Effector CD8-positive, alpha-beta T cell (primary cell): ENCODE data around the gene CKMT2.

Source experiments
- DNase-seq: peaks from one replicate; lab custom pipeline; 2025; lab: John Stamatoyannopoulos, UW

The CKMT2 gene

DNA sequence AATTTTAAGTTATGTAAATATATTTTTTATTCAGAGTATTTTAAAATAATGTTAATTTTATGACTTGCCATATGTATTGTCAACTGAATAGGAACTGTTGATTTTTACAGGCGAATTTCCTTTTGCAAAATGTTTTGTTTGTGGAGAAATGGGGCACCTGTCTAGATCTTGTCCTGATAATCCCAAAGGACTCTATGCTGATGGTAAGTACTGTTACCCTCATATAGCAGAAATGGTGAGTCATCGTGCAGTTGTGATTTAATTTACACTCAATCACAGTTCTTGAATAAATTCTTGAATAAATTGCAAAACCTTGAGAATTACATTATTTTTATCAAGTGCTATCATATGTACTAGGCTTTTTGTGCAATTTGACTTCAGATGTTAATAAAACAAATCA lies 75.7 kb downstream of the CKMT2 start:
- DNase-seq: no peak

DNA sequence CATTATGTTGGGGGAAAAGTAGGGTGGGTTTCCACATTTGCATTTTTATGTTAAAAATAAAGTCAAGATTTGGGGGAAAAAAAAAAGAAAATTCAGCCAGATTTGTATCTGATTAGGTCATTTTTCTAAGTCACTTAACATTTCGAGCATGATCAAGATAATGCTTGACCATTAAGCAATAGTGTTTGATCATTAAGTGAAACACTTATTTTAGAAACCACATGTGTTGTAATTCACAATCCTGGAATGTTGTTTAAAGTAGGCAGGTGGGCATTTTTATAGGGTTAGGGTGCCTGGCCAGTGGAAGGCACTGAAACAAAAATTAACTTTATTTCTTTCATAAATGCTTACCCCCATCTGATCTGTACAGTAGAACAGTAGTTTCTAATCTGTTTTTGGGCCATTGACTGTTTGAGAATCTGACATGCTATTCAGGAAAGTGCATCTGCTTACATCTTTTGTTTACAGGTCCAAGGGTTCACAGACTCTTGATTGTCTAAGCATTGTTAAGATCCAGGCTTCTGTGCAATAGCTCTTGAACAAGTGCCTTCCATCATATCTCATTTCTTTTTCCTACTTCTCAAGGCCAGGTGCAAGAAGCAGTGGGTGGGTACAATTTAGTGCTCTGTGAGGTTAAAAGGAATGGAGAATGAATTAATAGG lies 77.4 kb downstream of the CKMT2 start:
- no peak for DNase-seq

DNA sequence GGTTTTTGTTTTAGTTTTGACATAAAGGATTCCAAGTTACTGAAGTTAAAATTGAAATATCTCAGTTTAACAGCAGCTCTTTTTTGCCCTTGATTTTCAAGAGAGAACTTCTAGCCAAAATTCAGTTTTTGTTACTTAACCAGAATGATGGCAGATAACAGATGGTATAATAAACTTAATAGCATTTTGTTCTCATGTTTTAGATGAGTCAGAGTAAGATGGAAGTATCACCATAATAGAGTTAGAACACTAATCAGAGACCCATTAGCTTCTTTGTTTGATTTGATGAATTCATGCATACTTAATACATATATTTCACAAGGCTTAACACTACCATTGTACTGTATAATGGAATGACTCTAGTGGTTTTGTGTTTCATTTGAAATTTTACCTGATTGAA lies 80.2 kb downstream of the CKMT2 start:
- no peak for DNase-seq

DNA sequence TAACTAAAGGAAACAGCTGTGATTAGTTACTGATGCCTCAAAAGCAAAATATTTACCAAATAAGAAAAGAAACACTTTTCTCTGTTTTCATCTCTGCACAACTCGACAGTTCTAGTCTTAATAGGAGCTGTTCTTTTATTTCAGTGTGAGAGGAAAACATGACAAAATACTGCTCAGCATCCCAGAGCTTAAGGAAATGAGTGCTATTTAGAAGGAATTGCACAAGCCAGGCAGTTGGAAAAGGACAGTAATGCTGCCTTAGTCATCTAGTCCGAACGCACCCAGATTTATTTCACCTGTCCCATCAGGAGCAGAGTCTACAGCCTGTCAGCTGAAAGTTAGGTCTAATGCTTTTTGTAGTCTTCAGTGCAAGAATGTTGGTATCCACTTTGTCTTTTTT lies 80.6 kb downstream of the CKMT2 start:
- no peak for DNase-seq

DNA sequence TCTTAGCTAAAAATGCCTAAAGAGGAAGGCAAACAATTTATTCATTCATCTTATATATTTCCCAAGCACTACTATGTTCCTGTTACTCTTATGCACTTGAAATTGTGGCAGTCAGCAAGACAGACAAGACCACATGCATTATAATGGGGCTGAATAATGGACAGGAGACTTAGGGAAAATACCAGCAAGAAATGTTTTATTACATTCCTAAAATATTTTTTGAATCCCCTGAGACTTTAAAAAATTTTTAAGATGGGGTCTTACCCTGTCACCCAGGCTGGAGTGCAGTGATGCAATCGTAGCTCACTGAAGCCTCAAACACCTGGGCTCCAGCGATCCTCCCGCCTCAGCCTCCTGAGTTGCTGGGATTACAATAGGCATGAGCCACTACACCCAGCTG lies 81.5 kb downstream of the CKMT2 start:
- DNase-seq: no peak

DNA sequence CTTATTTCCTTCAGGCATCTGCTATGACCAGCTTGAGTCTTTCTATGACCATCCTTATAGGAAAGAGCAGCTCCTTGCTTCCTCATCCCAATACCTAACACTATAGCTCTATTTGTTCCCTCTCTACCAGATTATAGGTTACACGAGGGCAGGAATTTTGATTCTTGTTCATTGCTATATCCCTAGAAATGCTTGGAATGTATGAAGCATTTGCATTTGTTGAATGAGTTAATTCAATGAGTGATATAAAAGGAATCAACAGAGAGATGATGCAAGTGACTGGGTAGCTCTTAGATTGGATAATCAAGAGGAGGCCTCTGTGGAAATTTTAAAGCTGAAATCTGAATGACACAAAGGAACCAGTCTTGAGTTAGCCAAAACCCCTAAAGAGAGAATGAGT lies 82.2 kb downstream of the CKMT2 start:
- DNase-seq: no peak

DNA sequence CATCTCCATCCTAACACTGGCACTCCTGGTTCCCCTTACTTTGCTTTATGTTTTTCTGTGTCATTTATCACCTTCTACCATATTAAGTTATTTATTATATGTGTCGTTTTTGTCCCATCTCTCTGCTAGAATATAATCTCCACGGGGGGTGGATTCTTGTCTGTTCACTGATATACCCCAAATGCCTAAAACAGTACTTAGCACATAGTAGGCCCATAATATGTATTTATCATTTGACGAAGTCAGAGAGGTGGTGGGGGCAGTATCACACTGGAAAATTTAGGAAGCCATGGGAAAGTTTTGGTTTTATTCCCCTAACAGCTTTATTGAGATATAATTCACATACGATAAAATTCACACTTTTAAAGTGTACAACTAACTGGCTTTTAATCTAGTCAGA lies 82.7 kb downstream of the CKMT2 start:
- DNase-seq: no peak
